Tibial artery (tissue), 4 donors: Measurements from ENCODE around the gene ENTPD7.

Source experiments
- DNase-seq, 2 donors: peaks; one replicate each; pipeline ENCODE4 v3.0.0-alpha.2; 2019
- H3K27ac ChIP-seq, 2 donors: fragments of 200-600 bp; sonication (generic) in 1 of 2; 1 replicate in 1 of 2; 2 replicates in 1 of 2; pipeline ENCODE4 v1.5.1; 2018 to 2019; ENCODE audit warnings: mild to moderate bottlenecking in 1 of 2
- H3K27me3 ChIP-seq, 2 donors: fragments of 200-600 bp; sonication (generic) in 1 of 2; one replicate each; pipeline versions ENCODE4 v1.5.1 to v1.6.0; 2016 to 2019
- H3K36me3 ChIP-seq, 3 donors: fragments of 200-600 bp; sonication (generic) in 2 of 3; one replicate each; pipeline ENCODE4 v1.5.1; 2016 to 2019; ENCODE audit warnings: mild to moderate bottlenecking in 2 of 3
- H3K4me1 ChIP-seq, 4 donors: fragments of 200-600 bp; sonication (generic) in 2 of 4; 1 replicate in 3 of 4; 2 replicates in 1 of 4; pipeline ENCODE4 v1.5.1; 2016 to 2019
- H3K4me3 ChIP-seq, 2 donors: fragments of 200-600 bp; sonication (generic) in 1 of 2; 1 replicate in 1 of 2; 2 replicates in 1 of 2; pipeline ENCODE4 v1.5.1; 2018 to 2019; ENCODE audit warnings: mild to moderate bottlenecking in 2 of 2
- H3K9me3 ChIP-seq, 3 donors: fragments of 200-600 bp; sonication (generic) in 1 of 3; one replicate each; pipeline ENCODE4 v1.5.1; 2016 to 2019
- intact Hi-C: fragments of 100-400 bp; cut with DNase I; formaldehyde crosslinking; loops from one replicate; pipeline ENCODE4 v1.15.0; 2023; ENCODE audit warnings: low total_unique reads
- TF ChIP-seq, protein P1 (sequence below), 2 experiments: fragments of 200-600 bp in 1 of 2; fragments of 450-650 bp in 1 of 2; IDR thresholded peaks; one replicate each; pipeline ENCODE4 v1.5.1; 2017 to 2019; ENCODE audit warnings: antibody characterized with exemption in 2 of 2, mild to moderate bottlenecking in 1 of 2, moderate library complexity in 1 of 2

The ENTPD7 gene

DNA sequence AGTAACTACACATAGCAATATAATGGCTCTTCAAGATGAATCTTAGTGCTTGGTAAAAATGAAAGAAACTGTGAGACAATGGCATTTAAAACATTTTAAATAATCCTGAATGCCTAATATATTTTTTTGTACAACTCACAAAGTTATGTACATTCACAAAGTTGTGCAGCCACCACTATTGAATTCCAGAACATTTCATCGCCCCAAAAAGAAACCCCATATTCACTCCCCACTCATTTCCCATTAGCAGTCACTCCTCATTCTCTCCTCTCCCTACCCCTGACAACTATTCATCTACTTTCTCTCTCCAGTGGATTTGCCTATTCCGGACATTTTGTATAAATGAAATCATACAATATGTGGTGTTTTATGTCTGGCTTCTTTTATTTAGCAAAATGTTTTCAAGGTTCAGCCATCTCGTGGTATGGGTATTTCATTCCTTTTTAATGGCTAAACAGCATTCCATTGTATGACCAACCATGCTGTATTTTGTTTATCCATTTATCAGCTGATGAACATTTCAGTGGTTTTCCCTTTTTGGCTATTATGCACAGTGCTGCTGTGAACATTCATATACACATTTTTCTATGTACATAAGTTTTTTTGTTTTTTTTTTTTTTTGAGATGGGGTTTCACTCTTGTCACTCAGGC, 34.7 kb downstream of the ENTPD7 start:
- TF ChIP-seq, protein P1, sequence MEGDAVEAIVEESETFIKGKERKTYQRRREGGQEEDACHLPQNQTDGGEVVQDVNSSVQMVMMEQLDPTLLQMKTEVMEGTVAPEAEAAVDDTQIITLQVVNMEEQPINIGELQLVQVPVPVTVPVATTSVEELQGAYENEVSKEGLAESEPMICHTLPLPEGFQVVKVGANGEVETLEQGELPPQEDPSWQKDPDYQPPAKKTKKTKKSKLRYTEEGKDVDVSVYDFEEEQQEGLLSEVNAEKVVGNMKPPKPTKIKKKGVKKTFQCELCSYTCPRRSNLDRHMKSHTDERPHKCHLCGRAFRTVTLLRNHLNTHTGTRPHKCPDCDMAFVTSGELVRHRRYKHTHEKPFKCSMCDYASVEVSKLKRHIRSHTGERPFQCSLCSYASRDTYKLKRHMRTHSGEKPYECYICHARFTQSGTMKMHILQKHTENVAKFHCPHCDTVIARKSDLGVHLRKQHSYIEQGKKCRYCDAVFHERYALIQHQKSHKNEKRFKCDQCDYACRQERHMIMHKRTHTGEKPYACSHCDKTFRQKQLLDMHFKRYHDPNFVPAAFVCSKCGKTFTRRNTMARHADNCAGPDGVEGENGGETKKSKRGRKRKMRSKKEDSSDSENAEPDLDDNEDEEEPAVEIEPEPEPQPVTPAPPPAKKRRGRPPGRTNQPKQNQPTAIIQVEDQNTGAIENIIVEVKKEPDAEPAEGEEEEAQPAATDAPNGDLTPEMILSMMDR (IDR thresholded peaks at IDR 0.05) = no peak
- H3K27ac ChIP-seq = no peak overlapping the region
- H3K36me3 ChIP-seq = peaks cover 31 to 70% (median 35%) of the 10 kb centered on the region in 3 donors
- H3K27me3 ChIP-seq = no peaks in the 10 kb centered on the region
- no peak for DNase-seq
- H3K4me1 ChIP-seq = no peaks in the 10 kb centered on the region
- intact Hi-C loops = no loop called here
- H3K4me3 ChIP-seq = no peak overlapping the region
- no peaks in the 10 kb centered on the region for H3K9me3 ChIP-seq

DNA sequence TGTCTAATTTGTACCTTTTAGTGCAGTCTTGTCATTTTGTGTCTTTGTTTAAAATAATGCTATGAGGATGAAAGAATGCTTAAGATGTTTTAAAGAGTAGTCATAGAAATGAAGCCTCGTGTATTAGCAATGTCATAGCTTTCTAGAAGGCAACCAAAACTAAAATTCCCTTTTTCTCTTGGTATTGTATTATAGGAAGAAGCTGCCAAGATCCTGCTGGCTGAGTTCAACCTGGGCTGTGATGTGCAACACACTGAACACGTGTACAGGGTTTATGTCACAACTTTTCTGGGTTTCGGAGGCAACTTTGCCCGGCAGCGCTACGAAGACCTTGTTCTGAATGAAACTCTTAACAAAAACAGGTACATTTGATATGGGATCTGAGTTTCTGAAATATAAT, 36.5 kb downstream of the ENTPD7 start:
- H3K36me3 ChIP-seq = peaks cover 35 to 85% (median 47%) of the 10 kb centered on the region in 3 donors

DNA sequence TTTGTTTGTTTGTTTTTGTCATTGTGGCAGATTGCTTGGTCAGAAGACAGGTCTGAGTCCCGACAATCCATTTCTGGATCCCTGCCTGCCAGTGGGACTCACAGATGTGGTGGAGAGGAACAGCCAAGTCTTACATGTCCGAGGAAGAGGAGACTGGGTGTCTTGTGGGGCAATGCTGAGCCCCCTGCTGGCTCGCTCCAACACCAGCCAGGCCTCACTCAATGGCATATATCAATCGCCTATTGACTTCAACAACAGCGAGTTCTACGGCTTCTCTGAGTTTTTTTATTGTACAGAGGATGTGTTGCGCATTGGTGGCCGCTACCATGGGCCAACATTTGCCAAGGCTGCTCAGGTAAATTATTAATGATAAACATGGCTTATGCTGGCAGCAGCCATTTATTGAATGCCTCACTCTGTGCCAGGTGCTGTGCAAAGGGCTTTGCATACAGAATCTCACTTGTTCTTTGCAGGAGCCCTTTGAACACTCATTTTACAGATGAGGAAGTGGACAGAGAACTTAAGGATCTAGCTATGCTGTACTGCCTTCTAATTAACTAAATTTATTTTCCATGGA, 39.3 kb downstream of the ENTPD7 start:
- Histone ChIP-seq H3K27ac (no peak overlapping the region), H3K36me3 (peaks cover 32 to 88% (median 57%) of the 10 kb centered on the region in 3 donors), H3K4me1 (no peaks in the 10 kb centered on the region)

More for the DNA sequence above, 36.5 kb downstream of the ENTPD7 start:
- H3K27me3 ChIP-seq = no peaks in the 10 kb centered on the region
- DNase-seq = no peak
- intact Hi-C loops = no loop called here
- H3K27ac ChIP-seq = no peak overlapping the region
- H3K4me1 ChIP-seq = no peaks in the 10 kb centered on the region
- TF ChIP-seq, protein P1 (IDR thresholded peaks at IDR 0.05) = no peak
- H3K4me3 ChIP-seq = no peak overlapping the region
- H3K9me3 ChIP-seq = no peaks in the 10 kb centered on the region

DNA sequence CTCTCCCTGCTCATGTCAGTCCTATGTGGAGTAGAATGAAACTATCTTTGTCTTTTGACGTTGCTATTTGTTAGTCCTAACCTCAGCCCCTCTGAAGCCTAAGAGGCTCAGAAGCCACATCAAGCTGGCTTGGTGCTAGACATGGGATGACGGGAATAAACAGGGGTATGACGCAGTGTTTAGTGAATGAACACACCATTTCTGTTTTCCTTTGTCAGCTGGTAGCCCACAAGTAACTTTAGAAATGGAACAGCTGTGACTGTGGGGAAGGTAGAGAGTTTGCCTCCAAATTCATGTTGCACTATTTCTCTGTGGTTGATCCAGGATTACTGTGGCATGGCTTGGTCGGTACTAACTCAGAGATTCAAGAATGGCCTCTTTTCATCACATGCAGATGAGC, 41.3 kb downstream of the ENTPD7 start:
- Histone ChIP-seq H3K36me3 (peaks cover 36 to 94% (median 68%) of the 10 kb centered on the region in 3 donors), H3K4me1 (no peaks in the 10 kb centered on the region), H3K4me3 (no peak overlapping the region), H3K27ac (no peak overlapping the region), H3K27me3 (no peaks in the 10 kb centered on the region), H3K9me3 (no peaks in the 10 kb centered on the region)
- DNase-seq = no peak
- TF ChIP-seq, protein P1 (IDR thresholded peaks at IDR 0.05) = no peak
- intact Hi-C loops = no loop called here

More for the DNA sequence above, 39.3 kb downstream of the ENTPD7 start:
- TF ChIP-seq, protein P1 (IDR thresholded peaks at IDR 0.05) = no peak
- Histone ChIP-seq H3K4me3 (no peak overlapping the region), H3K27me3 (no peaks in the 10 kb centered on the region), H3K9me3 (no peaks in the 10 kb centered on the region)
- intact Hi-C loops = no loop called here
- no peak for DNase-seq

DNA sequence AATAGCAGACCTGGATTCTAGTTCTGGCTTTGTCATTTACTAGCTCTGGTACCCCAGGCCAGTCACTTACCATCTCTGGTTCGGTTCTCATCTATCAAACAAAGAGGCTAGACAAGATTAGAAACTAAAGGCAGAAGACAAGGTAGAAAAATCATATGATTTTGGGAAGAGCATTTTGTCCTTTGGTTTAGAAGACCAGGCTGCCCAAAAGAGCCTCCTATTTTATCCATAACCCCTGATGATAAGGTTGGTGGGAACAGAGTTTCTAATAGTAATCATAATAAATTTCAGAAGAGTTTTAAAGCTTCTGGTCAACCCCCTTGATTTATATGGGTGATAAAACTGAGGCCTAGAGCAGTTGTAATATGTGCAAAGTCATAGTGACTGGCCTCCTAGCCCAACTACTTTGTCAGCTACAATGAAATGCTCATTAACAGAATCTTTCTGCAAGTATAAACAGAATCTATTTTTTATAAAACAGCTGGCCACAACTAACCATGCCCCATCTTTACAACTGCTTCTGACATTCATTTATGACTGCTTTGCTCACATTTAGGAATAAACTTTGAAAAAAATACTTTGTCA, 49.2 kb downstream of the ENTPD7 start:
- TF ChIP-seq, protein P1 (IDR thresholded peaks at IDR 0.05) = no peak
- H3K9me3 ChIP-seq = no peaks in the 10 kb centered on the region
- no peaks in the 10 kb centered on the region for H3K27me3 ChIP-seq
- no peak overlapping the region for H3K27ac ChIP-seq
- H3K4me1 ChIP-seq = no peaks in the 10 kb centered on the region
- no peak for DNase-seq
- no peak overlapping the region for H3K4me3 ChIP-seq
- intact Hi-C loops = no loop called here
- peaks cover 4 to 64% (median 36%) of the 10 kb centered on the region in 3 donors for H3K36me3 ChIP-seq
